G401.6 (cell line): ENCODE results near the gene CD27.
"Not testable (repeated sequence)": the region's sequence is repeated elsewhere in the genome, so short reads cannot be mapped to it uniquely, and the experiment has no call there.

Experiments used
- FAIRE-seq: peaks from 2 replicates; lab custom pipeline; 2012; peaks lifted over from hg19 to GRCh38; lab: Jason Lieb, UNC

The CD27 gene

DNA sequence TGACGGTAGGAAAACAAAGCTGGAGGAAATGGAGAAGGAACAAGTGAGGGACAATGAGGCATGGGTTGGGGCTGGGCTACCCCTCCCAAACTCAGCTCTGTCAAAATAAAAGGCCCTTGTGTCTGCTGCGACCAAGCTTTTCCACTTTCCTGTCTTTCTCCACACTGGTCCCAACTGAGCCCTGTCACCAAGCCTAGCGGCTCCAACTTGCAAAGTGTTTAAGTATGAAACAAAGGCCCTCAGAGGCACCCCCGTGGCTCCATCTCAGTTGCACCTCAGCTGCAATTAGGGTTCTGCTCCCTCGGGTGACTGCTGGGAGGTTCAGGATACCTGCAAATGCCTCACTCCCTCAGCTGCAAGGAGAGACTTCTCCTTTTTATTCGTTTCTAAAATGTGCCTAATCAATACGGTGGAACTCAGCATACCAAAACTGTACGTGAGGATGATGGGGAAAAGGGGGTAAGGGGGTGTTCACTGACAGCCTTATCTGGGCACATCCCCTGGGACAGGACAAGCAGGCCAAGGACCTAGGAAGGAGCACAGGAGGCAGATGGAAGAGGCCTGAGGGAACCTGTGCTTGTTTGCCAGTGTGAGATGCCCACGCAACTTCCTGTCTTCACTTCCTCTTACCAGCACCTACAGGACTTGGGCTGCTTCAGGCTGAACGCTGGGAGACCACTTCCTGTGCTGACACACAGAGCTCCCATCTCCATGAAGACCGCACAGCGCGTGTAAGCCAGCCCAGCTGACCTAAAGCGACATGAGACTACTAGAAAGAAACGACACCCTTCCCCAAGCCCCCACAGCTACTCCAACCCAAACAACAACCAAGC is 16.9 kb downstream of the CD27 start:
- no peak for FAIRE-seq

DNA sequence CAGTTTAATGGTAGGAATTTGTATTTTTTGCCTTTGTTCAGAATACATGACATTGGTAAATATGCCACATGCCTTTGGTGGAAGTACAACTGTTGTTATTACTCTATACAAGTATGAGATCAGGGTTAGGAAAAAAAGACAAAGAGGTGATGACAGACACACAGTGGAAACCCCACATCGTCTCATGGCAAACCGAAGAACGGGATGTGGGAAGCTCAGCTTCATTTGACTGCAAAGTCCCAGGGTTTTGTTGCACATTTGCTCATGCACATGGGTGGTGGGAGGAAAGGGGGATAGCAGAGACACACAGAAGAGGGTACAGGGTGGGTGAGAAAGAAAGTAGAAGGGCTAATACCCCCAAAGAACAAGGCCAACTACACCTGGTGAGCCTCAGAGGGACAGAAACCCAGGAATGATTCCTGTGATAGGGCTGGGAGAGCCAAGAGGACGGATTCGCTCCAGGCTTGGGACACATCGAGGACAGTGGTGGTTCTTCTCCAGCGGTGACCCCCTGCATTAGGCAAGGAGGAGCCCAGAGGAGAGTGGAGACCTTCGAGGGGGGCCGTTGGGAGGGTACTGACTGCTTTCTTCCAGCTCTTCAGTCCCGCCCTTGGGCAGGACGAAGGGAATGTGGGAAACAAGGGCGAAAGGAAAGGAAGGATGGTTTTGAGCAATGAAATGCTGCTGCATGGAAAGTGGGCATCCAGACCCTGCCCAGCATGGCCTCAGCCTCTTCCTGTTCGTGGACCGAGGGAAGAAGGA is 17.7 kb downstream of the CD27 start:
- FAIRE-seq = no peak

DNA sequence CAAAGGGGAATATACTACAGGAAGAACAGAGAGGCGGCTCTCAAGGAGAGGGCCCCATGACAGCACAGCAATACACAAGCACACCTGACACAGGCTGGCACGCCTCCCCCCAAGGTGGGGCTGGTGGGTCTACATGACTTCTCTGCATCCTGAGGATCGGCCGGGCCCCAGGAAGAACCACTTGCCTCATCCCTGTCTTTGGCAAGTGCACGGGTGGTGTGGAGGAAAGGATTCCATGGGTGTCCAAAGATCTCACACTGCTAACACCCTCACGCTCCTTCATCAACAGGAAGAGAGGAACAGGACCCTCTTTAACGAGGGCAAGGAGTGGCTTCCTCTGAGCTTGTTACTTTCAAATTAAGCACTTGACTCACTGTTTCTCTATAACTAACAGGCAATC is 18.5 kb downstream of the CD27 start:
- FAIRE-seq = no peak

DNA sequence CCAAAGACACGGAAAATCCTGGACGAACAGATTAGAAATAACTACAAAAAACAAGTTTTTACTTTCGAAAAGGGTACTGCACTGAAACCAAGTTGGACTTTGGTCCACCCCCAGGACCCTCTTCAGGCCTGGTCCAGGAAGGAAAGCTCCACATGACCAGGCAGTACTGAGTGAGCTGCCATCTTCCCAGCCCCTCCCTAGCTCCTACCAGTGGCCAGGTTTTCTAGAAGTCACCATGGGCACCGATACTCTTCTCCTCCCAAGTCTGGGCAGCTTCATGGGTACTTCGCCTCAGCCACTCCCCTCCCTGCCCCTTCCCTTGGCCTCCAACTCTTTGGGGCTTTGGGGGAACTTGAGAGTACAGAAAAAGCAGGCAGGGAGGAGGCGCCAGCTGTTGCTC is 19.1 kb downstream of the CD27 start:
- FAIRE-seq = no peak

DNA sequence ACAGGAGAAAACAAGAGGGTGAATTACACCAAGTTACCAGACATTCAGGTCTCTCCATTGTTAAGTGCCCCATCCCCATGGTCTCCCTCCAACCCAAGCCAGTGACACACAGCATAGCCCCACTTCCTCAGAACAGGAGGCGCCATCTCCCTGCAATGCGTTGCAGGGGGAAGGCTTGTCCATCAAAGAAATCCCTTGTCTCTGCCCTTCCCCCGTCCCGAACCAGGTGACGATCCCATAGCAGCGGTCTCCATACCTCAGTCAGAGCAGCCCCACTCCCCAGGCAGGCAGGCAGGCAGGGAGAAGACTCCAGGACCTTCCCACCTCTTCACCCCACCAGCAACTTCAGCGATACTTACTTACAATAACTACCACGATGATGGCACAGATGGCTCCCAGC is 19.8 kb downstream of the CD27 start:
- FAIRE-seq = no peak

DNA sequence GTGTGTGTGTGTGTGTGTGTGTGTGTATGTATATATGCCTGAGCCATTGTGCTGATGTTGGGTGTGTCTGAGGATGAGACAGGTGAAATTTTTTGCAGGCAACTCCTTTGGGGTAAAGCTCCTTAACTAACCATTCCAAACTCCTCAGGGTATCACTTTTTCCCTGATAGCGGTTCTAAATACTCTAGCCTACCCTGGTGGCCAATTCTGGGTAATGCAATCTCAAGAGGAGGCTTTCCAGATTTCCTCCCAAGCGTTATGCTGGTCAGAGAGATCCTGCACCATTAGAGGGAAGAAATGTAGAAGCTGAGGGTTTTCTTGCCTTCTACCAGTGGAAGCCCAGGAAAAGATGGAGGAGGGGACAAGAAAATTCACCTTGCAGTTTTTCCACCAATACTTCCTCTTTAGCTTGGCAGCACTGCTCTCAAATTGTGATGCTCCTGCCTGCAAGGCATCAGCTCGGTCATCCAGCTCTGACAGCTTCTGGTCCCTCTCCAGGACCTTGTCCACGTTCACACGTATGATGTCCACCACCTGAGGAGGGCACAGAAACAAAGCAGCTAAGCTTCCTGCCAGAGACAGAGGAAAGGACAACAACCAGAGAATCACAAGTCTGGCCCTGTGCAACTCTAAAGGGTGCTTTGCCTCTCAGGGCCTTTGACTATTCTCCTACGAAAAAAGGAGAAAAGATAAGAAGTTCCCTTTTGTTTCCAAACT is 20.9 kb downstream of the CD27 start:
- peak; percentile 88 for FAIRE-seq

DNA sequence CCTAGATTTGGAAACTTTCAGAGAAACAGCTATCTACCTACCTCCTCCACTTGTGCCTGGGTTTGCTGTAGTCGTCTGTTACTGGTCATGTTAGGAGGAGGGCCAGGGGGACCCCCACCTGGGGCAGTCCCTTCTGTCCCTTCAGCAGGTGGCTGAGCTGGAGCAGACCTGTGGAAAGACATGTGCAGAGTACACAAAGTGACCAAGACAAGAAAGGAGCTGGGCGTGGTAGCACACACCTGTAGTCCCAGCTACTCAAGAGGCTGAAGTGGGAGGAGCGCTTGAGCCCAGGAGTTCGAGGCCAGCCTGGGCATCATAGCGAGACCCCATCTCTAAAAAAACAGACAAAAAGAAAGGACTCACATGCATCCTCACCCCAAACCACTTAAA is 21.4 kb downstream of the CD27 start:
- no peak for FAIRE-seq

DNA sequence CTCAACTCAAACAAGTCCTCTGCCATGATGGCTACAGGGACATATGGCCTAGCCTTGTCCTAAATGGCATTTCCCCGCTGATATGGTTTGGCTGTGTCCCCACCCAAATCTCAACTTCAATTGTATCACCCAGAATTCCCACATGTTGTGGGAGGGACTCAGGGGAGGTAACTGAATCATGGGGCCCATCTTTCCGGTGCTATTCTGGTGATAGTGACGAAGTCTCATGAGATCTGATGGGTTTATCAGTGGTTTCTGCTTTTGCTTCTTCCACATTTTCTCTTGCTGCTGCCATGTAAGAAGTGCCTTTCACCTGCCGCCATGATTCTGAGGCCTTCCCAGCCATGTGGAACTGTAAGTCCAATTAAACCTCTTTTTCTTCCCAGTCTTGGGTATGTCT is 22.0 kb downstream of the CD27 start:
- FAIRE-seq = not testable (repeated sequence)

DNA sequence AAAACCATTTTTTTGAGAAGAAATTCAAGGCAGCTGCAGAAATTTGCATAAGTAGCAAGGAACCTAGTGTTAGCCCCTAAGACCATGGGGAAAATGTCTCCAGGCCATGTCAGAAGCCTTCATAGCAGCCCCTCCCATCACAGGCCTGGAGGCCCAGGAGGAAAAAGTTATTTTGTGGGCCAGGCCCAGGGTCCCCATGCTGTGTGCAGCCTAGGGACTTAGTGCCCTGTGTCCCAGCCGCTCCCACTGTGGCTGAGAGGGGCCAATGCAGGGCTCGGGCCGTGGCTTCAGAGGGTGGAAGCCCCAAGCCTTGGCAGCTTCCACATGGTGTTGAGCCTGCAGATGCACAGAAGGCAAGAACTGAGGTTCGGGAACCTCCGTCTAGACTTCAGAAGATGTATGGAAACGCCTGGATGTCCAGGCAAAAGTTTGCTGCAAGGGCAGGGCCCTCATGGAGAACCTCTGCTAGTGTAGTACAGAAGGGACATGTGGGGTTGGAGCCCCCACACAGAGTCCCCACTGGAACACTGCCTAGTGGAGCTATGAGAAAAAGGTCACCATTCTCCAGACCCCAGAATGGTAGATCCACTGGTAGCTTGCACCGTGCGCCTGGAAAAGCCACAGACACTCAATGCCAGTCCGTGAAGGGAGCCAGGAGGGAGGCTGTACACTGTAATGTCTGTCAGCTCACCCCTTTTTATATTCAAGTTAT is 23.0 kb downstream of the CD27 start:
- FAIRE-seq = not testable (repeated sequence)

DNA sequence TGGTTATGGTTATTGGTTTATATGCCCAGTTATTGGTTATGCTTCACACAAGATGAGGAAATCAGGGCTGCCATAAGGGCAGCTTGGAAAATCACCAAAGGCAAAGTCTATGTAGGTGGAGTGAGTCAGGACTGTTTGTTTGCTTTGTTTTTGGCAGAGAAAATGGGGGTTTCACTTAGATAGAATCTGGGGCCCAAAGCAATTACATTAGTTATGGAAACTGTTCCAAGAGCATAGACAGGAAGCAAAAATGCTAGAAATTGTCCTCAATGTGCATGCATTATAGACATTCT is 23.5 kb downstream of the CD27 start:
- FAIRE-seq = no peak

DNA sequence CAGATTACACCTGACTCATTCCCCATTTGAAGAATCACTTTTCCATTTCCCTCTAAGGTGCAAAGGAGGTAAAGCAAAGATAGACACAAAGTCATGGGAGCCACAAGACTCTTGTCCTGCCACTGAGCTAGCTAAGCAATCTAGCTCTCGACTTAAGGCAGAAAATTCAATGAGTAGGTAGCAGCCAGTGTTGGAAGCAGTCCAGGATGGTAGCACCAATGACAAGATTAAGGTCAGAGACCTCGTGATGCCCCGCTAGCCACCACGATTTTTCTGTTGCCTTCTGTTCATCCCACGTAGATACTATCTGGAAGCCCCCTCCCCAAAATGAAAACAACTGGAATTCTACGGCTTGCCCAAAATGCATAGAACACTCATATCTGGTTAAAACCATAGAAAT is 24.3 kb downstream of the CD27 start:
- FAIRE-seq = no peak

DNA sequence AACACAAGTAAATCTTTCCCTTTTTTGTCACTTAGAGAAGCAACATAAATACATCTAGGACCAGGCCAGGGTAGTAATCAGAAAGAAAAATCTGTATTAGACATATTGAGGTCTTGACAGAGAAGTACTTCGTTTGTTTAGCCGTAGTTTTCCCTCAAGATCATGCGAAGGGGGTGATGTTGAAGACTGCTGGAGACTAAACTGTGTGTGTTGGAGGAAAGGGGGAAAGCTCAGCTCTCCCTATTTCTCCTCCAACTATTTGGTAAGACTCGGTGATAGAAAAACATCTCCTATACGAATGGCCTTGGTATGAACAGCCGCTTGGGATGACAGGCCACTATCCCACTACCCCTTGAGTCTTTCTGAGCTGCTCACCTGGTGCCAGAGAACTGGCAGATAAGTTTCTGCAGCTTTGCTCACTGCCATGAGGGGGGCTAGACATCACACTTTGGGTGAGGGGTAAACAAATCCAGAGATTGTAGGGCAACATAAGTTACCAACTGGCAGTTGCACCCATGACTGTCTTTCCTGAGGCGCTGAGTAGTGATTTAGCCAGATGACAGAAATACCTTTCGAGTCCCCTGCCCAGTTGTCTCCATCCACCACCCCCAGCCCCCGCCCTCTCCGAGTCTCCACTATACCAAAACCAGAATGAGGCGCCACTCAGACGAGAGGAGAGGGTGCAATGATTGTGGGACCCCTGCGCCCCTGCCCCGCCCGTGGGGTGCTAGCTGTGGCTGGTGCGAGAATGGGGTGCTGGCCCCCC is 25.0 kb downstream of the CD27 start:
- no peak for FAIRE-seq

DNA sequence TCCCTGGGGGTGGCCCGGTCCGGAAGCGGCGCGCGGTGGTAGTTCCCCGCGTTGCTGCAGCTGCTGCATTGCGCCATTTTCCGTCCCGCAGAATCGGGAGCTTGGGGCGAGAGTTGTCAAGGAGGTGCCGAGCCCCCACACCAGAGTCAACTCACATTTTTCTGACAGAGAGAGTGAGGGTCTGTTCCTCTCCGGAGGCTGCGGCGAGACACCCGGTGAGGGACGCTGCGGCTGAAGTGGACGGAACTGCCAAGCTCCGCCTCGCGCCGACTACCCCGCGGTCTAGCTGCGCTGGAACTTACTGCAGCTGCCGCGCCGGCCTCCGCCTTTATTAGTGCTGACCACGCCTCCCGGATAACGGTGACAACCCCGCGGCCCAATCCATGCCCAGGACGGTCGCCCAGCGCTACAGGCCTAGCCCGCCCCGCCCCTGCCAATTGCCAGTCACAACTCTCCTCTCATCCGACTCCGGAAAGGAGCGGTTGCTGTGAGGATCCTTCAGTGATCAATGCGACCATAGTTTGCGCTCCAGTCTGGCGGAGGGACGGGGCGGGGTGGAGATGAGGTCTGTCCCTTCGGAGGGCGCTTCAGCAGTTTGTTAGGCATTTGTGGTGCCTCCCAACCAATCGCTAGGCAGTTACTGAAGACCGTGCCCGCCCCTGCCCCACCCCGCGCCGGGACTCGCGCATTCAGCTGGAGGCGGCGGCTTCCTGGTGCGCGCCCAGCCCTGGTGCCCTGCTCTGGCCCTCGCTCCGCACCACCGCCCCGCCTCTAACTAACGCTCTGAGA is 25.8 kb downstream of the CD27 start, which contains the start of gene VAMP1:
Gene VAMP1 (minus strand): TSS at position 303 of the 789 bp plus-strand sequence. CDS start 146 bp downstream, at position 157.
- peak; percentile 95 for FAIRE-seq

DNA sequence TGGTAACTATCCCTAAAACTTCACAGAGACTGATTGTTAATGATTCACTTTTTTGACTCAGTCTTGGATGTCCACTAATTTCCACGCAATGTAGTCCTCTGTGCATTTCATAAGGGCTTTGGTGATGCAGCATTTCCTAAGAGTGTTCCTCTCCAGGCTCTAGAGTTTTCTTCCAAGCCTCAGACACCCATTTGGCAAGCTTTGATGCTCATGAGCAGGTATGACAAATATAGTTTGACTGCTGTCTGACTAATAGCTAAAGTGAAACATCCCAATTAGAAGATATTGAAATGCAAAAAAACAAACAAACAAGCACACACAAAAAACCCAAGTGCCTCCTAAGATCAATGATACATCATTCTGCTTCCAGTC is 27.2 kb downstream of the CD27 start:
- no peak for FAIRE-seq

DNA sequence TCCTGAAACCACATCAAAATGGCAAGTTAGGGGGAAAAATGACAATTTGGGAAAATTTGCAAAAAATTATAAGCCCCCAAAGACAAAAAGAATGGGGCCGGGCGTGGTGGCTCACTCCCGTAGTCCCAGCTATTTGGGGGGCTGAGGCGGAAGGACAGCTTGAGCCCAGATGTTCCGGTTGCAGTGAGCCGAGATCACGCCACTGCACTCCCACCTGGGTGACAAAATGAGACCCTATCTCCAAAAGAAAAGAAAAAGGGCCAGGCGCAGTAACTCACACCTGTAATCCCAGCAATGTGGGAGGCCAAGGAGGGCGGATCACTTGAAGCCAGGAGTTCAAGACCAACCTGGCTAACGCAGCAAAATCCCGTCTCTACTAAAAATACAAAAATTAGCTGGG is 27.7 kb downstream of the CD27 start:
- no peak for FAIRE-seq

DNA sequence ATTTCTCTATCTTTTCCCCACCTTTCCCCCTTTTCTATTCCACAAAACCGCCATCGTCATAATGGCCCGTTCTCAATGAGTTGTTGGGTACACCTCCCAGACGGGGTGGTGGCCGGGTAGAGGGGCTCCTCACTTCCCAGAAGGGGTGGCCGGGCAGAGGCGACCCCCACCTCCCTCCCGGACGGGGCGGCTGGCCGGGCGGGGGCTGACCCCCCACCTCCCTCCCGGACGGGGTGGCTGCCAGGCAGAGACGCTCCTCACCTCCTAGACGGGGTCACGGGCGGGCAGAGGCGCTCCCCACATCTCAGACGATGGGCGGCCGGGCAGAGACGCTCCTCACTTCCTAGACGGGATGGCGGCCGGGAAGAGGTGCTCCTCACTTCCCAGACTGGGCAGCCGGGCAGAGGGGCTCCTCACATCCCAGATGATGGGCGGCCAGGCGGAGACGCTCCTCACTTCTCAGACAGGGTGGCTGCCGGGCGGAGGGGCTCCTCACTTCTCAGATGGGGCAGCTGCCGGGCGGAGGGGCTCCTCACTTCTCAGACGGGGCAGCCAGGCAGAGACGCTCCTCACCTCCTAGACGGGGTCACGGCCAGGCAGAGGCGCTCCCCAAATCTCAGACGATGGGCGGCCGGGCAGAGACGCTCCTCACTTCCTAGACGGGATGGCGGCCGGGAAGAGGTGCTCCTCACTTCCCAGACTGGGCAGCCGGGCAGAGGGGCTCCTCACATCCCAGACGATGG is 30.6 kb downstream of the CD27 start:
- FAIRE-seq = not testable (repeated sequence)

DNA sequence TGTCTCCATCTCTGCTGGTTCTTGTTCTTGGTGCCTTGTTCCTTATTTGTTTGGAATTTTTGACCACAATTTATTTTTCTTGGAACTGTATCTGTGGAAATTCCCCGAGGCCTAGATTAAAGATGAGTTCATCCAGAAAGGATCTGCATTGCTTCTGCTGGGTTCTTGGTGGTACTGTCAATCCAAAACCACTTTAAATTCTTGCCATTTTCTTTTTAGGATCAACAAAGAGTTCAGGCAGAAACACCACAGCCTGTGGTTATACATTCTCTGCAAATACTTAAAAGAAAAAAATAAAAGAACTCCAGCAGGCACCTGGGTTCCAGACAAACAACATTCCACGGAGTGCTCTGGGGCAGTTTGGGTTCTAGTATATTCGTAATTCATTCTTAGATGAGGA is 31.7 kb downstream of the CD27 start:
- FAIRE-seq = no peak

DNA sequence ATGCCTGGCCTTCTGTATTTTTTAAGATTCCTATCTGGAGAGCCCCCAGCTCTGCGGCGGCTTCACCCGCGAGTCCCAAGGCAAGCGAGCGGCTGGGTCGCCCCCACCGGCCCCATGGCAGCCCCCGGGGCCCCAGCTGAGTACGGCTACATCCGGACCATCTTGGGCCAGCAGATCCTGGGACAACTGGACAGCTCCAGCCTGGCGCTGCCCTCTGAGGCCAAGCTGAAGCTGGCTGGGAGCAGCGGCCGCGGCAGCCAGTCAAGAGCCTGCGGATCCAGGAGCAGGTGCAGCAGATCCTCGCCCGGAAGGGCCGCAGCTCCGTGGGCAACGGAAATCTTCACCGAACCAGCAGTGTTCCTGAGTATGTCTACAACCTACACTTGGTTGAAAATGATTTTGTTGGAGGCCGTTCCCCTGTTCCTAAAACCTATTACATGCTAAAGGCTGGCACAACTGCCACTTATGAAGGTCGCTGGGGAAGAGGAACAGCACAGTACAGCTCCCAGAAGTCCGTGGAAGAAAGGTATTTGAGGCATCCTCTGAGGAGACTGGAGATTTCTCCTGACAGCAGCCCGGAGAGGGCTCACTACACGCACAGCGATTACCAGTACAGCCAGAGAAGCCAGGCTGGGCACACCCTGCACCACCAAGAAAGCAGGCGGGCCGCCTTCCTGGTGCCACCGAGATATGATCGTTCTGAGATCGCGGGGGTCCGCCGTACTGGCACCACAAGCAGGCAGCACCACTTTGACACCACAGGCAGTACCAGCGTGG is 33.0 kb downstream of the CD27 start:
- not testable (repeated sequence) for FAIRE-seq

DNA sequence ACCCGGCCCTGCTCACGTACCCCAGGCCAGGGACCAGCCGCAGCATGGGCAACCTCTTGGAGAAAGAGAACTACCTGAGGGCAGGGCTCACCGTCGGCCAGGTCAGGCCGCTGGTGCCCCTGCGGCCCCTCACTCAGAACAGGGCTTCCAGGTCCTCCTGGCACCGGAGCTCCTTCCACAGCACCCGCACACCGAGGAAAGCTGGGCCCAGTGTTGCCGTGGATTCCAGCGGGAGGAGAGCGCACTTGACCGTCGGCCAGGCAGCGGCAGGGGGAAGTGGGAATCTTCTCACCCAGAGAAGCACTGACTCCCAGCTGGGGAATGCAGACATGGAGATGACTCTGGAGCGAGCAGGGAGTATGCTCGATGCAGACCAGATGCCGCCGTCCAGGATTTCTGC is 33.7 kb downstream of the CD27 start:
- no peak for FAIRE-seq
